AG09309 (cell line): ENCODE results near the gene SWAP70.
"Not testable (repeated sequence)": the region's sequence is repeated elsewhere in the genome, so short reads cannot be mapped to it uniquely, and the experiment has no call there.

Experiments used
- DNase-seq: peaks from one replicate; pipeline ENCODE4 v3.0.0-alpha.2; 2010; ENCODE audit warnings: low read depth
- H3K4me3 ChIP-seq: 2 replicates; pipeline ENCODE4 v1.5.1; 2011; ENCODE audit warnings: mild to moderate bottlenecking, low read depth, low read length, moderate library complexity; ENCODE audit not compliant: control insufficient read depth
- TF ChIP-seq, protein P1 (sequence below): IDR thresholded peaks from 2 replicates; pipeline ENCODE4 v1.5.1; 2011; ENCODE audit warnings: mild to moderate bottlenecking, low read depth, low read length, inconsistent platforms; ENCODE audit not compliant: insufficient read depth, control insufficient read depth; ENCODE audit errors: missing control alignments

SWAP70 gene

DNA sequence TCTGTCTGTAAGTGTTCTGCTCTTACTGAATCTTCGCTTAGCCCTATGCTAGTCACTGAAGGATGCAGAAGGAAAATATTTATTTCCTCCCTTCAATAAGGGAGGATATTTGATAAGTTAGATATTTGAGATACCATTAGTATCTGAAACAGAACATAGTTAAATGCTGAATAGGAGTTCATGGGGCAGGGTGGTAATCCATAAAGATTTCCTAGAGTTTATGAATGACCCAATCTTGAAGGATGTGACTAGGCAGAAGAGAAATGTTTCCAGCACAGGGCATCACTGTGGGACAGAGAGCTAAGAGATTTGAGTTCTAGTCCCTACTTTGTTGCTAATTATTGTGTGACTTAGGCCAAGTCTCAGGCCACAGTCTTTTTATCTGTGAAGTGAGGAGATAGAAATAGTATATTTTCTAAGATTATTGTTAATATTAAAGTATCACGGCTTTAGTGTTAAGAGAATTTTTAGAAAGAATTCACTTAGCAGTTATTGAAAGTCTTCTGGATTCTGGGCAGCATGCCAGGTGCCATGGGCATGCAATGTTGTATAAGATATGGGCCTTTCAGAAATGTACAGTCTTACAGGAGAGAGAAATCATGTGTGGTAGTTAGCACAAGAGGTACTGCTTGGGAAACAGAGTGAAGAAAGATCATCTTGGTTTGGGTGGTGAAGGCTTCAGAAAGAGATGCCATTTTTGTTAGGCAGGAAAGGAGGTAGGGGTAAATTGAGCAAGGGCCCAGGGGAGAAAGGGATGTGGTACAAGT, 24.0 kb downstream of the SWAP70 start:
- no peak for DNase-seq
- TF ChIP-seq, protein P1, sequence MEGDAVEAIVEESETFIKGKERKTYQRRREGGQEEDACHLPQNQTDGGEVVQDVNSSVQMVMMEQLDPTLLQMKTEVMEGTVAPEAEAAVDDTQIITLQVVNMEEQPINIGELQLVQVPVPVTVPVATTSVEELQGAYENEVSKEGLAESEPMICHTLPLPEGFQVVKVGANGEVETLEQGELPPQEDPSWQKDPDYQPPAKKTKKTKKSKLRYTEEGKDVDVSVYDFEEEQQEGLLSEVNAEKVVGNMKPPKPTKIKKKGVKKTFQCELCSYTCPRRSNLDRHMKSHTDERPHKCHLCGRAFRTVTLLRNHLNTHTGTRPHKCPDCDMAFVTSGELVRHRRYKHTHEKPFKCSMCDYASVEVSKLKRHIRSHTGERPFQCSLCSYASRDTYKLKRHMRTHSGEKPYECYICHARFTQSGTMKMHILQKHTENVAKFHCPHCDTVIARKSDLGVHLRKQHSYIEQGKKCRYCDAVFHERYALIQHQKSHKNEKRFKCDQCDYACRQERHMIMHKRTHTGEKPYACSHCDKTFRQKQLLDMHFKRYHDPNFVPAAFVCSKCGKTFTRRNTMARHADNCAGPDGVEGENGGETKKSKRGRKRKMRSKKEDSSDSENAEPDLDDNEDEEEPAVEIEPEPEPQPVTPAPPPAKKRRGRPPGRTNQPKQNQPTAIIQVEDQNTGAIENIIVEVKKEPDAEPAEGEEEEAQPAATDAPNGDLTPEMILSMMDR = no peak
- H3K4me3 ChIP-seq = no peak overlapping the region

GRCh38 chr11:9688716-9689511, 25.0 kb downstream of the SWAP70 start:
- no peak overlapping the region for H3K4me3 ChIP-seq
- DNase-seq = peak; percentile 41
- TF ChIP-seq, protein P1 = no peak

DNA sequence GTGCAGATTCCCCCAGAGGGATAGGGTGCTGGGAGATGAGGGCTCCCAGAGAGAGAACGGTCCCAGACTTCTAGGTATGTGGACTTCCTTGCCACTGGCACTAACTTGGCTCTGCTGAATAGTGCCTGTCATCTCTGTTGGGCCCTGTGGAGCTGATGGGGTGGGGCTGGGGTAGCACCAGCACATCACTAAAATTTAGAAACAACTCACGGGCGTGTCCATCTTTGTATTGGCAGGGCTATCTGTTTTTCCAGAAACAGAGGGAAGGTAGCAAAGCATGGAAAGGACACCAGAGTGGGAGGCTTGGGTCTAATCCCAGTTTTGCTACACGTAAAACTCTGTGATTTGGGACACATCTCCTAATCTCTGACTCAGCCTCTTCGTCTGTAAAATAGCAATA, 25.8 kb downstream of the SWAP70 start:
- H3K4me3 ChIP-seq = no peak overlapping the region
- TF ChIP-seq, protein P1 = no peak
- no peak for DNase-seq

- H3K4me3 ChIP-seq = no peak overlapping the region
Measured at GRCh38 chr11:9691865-9692264, 28.0 kb downstream of the SWAP70 start.

DNA sequence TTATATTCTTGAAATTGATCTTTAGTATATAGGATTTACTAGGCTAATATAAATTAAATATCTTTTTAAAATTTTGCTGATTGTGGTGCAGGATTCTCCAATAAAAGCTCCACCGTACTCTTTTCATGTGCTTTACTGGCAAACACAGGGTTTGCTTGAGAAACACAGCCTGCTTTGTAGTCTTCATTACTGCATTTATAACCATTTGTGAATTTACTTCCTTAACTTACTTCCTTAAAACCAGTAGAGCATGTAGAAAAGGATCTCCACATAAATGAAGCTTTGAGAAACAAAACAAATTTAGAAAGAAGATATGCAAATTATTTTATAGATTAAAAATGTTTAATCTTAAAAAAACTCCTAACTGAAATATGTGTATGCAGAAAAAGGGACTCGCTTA, 28.8 kb downstream of the SWAP70 start:
- H3K4me3 ChIP-seq = no peak overlapping the region
- no peak for DNase-seq
- TF ChIP-seq, protein P1 = no peak

More at GRCh38 chr11:9691865-9692264, 28.0 kb downstream of the SWAP70 start:
- no peak for DNase-seq
- TF ChIP-seq, protein P1 = no peak

- DNase-seq = no peak
- TF ChIP-seq, protein P1 = no peak
- no peak overlapping the region for H3K4me3 ChIP-seq
Measured at GRCh38 chr11:9693801-9694553, 30.1 kb downstream of the SWAP70 start.

GRCh38 chr11:9695228-9695627, 31.4 kb downstream of the SWAP70 start:
- DNase-seq = not testable (repeated sequence)

More at GRCh38 chr11:9695228-9695627, 31.4 kb downstream of the SWAP70 start:
- H3K4me3 ChIP-seq = not testable (repeated sequence)
